Peyer's patch (tissue), 4 donors: Measurements from ENCODE around the gene FGF1. TPM values are rescaled to one million over a fixed set of nuclear protein-coding genes. Genes with fewer than 3 reads are reported as not detected.

Experiments used
- DNase-seq, 3 donors: peaks; one replicate each; pipeline ENCODE4 v3.0.0-alpha.2; 2017 to 2019
- H3K27ac ChIP-seq, 4 donors: fragments of 200-600 bp; sonication (generic); one replicate each; pipeline ENCODE4 v1.5.1; 2016 to 2019
- H3K27me3 ChIP-seq, 2 donors: fragments of 200-600 bp; sonication (generic); one replicate each; pipeline ENCODE4 v1.5.1; 2019
- H3K36me3 ChIP-seq, 3 donors: fragments of 200-600 bp; sonication (generic); one replicate each; pipeline ENCODE4 v1.5.1; 2016 to 2019
- H3K4me1 ChIP-seq, 4 donors: fragments of 200-600 bp; sonication (generic); one replicate each; pipeline ENCODE4 v1.5.1; 2016 to 2019
- H3K4me3 ChIP-seq, 4 donors: fragments of 200-600 bp; sonication (generic); 1 replicate in 3 of 4; 2 replicates in 1 of 4; pipeline ENCODE4 v1.5.1; 2016 to 2019; ENCODE audit warnings: mild to moderate bottlenecking in 1 of 4
- H3K9me3 ChIP-seq, 4 donors: fragments of 200-600 bp; sonication (generic); one replicate each; pipeline ENCODE4 v1.5.1; 2016 to 2019; ENCODE audit warnings: mild to moderate bottlenecking in 1 of 4
- CTCF ChIP-seq, 6 experiments: fragments of 450-650 bp in 4 of 6; fragments of 200-600 bp in 2 of 6; sonication (generic) in 1 of 6; IDR thresholded peaks; one replicate each; pipeline ENCODE4 v1.5.1; 2017 to 2019; ENCODE audit warnings: antibody characterized with exemption in 6 of 6, mild to moderate bottlenecking in 3 of 6, moderate library complexity in 1 of 6
- POLR2A ChIP-seq, 2 donors: fragments of 450-650 bp; IDR thresholded peaks; one replicate each; pipeline ENCODE4 v1.5.1; 2017; ENCODE audit warnings: antibody characterized with exemption in 2 of 2, mild to moderate bottlenecking in 2 of 2, moderate library complexity in 2 of 2
- total RNA-seq, 4 donors: library from RNA; depleted of rRNA; stranded (reverse); fragments of >200 nt; gene quantifications; one replicate each; pipeline ENCODE4 v1.1.0, GENCODE V29; 2016

The FGF1 gene
- total RNA-seq, 4 donors from 2014 or later = not detected

- TF ChIP-seq CTCF (IDR thresholded peaks at IDR 0.05) (no peak), POLR2A (IDR thresholded peaks at IDR 0.05) (no peak)
- H3K4me3 ChIP-seq = no peak overlapping the region
- DNase-seq = no peak
- no peaks in the 10 kb centered on the region for H3K36me3 ChIP-seq
- H3K9me3 ChIP-seq = no peaks in the 10 kb centered on the region
- no peaks in the 10 kb centered on the region for H3K27me3 ChIP-seq
- H3K4me1 ChIP-seq = no peaks in the 10 kb centered on the region
- no peak overlapping the region for H3K27ac ChIP-seq
These were observed 44.2 kb downstream of the FGF1 start for GRCh38 chr5:142641711-142642110.

GRCh38 chr5:142640316-142641005 lies 45.4 kb downstream of the FGF1 start:
- Histone ChIP-seq H3K4me1 (no peaks in the 10 kb centered on the region), H3K27me3 (no peaks in the 10 kb centered on the region), H3K36me3 (no peaks in the 10 kb centered on the region), H3K9me3 (no peaks in the 10 kb centered on the region), H3K4me3 (no peak overlapping the region), H3K27ac (no peak overlapping the region)
- DNase-seq = no peak
- TF ChIP-seq POLR2A (IDR thresholded peaks at IDR 0.05) (no peak), CTCF (IDR thresholded peaks at IDR 0.05) (no peak)

GRCh38 chr5:142639455-142639854 lies 46.4 kb downstream of the FGF1 start:
- Histone ChIP-seq H3K27ac (no peak overlapping the region), H3K9me3 (no peaks in the 10 kb centered on the region), H3K36me3 (no peaks in the 10 kb centered on the region), H3K27me3 (no peaks in the 10 kb centered on the region), H3K4me3 (no peak overlapping the region), H3K4me1 (no peaks in the 10 kb centered on the region)
- TF ChIP-seq CTCF (IDR thresholded peaks at IDR 0.05) (no peak), POLR2A (IDR thresholded peaks at IDR 0.05) (no peak)
- no peak for DNase-seq

GRCh38 chr5:142637871-142638270 lies 48.0 kb downstream of the FGF1 start:
- Histone ChIP-seq H3K27me3 (no peaks in the 10 kb centered on the region), H3K4me1 (no peaks in the 10 kb centered on the region), H3K36me3 (no peaks in the 10 kb centered on the region), H3K27ac (no peak overlapping the region), H3K4me3 (no peak overlapping the region), H3K9me3 (no peaks in the 10 kb centered on the region)
- no peak for DNase-seq
- TF ChIP-seq POLR2A (IDR thresholded peaks at IDR 0.05) = no peak
- no peak for TF ChIP-seq CTCF (IDR thresholded peaks at IDR 0.05)

GRCh38 chr5:142636698-142637324 lies 49.1 kb downstream of the FGF1 start:
- no peak for DNase-seq
- TF ChIP-seq POLR2A (IDR thresholded peaks at IDR 0.05) = no peak
- TF ChIP-seq CTCF (IDR thresholded peaks at IDR 0.05) = no peak
- no peak overlapping the region for H3K4me3 ChIP-seq
- no peaks in the 10 kb centered on the region for H3K4me1 ChIP-seq
- no peaks in the 10 kb centered on the region for H3K27me3 ChIP-seq
- H3K36me3 ChIP-seq = no peaks in the 10 kb centered on the region
- no peak overlapping the region for H3K27ac ChIP-seq
- no peaks in the 10 kb centered on the region for H3K9me3 ChIP-seq
